OCI-LY3 (cell line): Measurements from ENCODE around the gene PHAF1.
A peak's percentile ranks its signal among the peaks of the same experiment; 100 is the strongest.

ENCODE experiments used
- H2AFZ ChIP-seq: fragments of 200-600, 300-600 bp; shearing (Covaris generic); 2 replicates; pipeline ENCODE4 v1.6.0; 2014; ENCODE audit warnings: antibody characterized with exemption, low read depth, low read length
- H3K27ac ChIP-seq: fragments of 200-600, 300-600 bp; sonication (generic); 2 replicates; pipeline ENCODE4 v1.5.1; 2014; ENCODE audit warnings: mild to moderate bottlenecking, low read length, moderate library complexity, mixed read lengths
- H3K27me3 ChIP-seq: fragments of 200-600, 300-600 bp; sonication (generic); 2 replicates; pipeline ENCODE4 v1.6.1; 2014; ENCODE audit warnings: low read depth, low read length, mixed read lengths
- H3K36me3 ChIP-seq: fragments of 200-600, 300-600 bp; sonication (generic); replicated peaks from 2 replicates; pipeline ENCODE3; 2014; ENCODE audit warnings: low read depth, low read length, mixed read lengths
- H3K4me1 ChIP-seq: fragments of 300-600, 200-600 bp; sonication (generic); 2 replicates; pipeline ENCODE4 v1.6.1; 2014; ENCODE audit warnings: low read length, mixed read lengths
- H3K4me2 ChIP-seq: fragments of 200-600, 300-600 bp; sonication (generic); 2 replicates; pipeline ENCODE4 v1.6.1; 2014; ENCODE audit warnings: low read length, mixed read lengths
- H3K4me3 ChIP-seq: fragments of 300-600, 200-600 bp; sonication (generic); 2 replicates; pipeline ENCODE4 v1.5.1; 2014; ENCODE audit warnings: antibody characterized with exemption, mild to moderate bottlenecking, low read length, moderate library complexity
- H3K79me2 ChIP-seq: fragments of 300-600, 200-600 bp; shearing (Covaris generic); 2 replicates; pipeline ENCODE4 v1.6.1; 2014; ENCODE audit warnings: mild to moderate bottlenecking, low read length, mixed read lengths
- H3K9ac ChIP-seq: fragments of 300-600, 200-600 bp; shearing (Covaris generic); 2 replicates; pipeline ENCODE4 v1.6.0; 2014; ENCODE audit warnings: mild to moderate bottlenecking, low read length, moderate library complexity
- H3K9me3 ChIP-seq: fragments of 200-600, 300-600 bp; shearing (Covaris generic); 2 replicates; pipeline ENCODE4 v1.6.1; 2014; ENCODE audit warnings: low read length, mixed read lengths; ENCODE audit not compliant: insufficient read depth
- H4K20me1 ChIP-seq: fragments of 200-600, 300-600 bp; sonication (generic); 2 replicates; pipeline ENCODE4 v1.6.1; 2016; ENCODE audit warnings: low read length, mixed read lengths; ENCODE audit not compliant: insufficient read depth
- EZH2phosphoT487 ChIP-seq: fragments of 200-600 bp; shearing (Covaris generic); IDR thresholded peaks from 2 replicates; pipeline ENCODE4 v1.6.1; 2018; ENCODE audit warnings: antibody characterized with exemption, mixed run types, low read depth
- TF ChIP-seq, protein P1 (sequence below): fragments of 200-600, 300-600 bp; sonication (generic); IDR thresholded peaks from 2 replicates; pipeline ENCODE4 v1.5.1; 2014; ENCODE audit warnings: antibody characterized with exemption, low read length, low read depth

The PHAF1 gene

DNA sequence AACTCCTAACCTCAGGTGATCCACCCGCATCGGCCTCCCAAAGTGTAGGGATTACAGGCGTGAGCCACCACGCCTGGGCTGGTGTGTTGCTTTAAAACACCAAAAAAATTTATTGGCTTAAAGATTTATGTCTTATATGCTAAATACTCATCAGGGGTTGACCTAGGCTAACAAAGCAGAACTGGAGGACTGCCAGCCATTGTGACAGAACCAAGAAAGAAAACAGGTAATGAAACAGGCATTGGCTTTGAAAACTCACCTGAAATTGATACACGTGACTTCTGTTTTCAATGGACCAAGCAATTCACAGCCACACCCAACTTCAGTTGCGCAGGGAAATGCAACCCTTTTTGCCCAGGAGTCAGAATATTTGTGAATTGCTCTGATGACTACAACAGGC is 4.9 kb upstream of the PHAF1 start:
- no peak overlapping the region for H3K4me3 ChIP-seq
- H3K79me2 ChIP-seq, result peaks cover under 1% of the 10 kb centered on the region
- TF ChIP-seq EZH2phosphoT487, result no peak
- TF ChIP-seq, protein P1, sequence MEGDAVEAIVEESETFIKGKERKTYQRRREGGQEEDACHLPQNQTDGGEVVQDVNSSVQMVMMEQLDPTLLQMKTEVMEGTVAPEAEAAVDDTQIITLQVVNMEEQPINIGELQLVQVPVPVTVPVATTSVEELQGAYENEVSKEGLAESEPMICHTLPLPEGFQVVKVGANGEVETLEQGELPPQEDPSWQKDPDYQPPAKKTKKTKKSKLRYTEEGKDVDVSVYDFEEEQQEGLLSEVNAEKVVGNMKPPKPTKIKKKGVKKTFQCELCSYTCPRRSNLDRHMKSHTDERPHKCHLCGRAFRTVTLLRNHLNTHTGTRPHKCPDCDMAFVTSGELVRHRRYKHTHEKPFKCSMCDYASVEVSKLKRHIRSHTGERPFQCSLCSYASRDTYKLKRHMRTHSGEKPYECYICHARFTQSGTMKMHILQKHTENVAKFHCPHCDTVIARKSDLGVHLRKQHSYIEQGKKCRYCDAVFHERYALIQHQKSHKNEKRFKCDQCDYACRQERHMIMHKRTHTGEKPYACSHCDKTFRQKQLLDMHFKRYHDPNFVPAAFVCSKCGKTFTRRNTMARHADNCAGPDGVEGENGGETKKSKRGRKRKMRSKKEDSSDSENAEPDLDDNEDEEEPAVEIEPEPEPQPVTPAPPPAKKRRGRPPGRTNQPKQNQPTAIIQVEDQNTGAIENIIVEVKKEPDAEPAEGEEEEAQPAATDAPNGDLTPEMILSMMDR, result no peak
- no peak overlapping the region for H2AFZ ChIP-seq
- H3K9ac ChIP-seq, result no peak overlapping the region
- no peaks in the 10 kb centered on the region for H3K9me3 ChIP-seq
- no peaks in the 10 kb centered on the region for H4K20me1 ChIP-seq
- H3K36me3 ChIP-seq, result no peaks in the 10 kb centered on the region
- no peaks in the 10 kb centered on the region for H3K27me3 ChIP-seq
- H3K4me1 ChIP-seq, result peaks cover 19% of the 10 kb centered on the region
- H3K4me2 ChIP-seq, result peak overlapping the region; percentile 18; the same call in 1 of the 2 replicates
- 0 out of 2 replicates have a peak overlapping the region, but pooled peaks have one; percentile 9 for H3K27ac ChIP-seq

DNA sequence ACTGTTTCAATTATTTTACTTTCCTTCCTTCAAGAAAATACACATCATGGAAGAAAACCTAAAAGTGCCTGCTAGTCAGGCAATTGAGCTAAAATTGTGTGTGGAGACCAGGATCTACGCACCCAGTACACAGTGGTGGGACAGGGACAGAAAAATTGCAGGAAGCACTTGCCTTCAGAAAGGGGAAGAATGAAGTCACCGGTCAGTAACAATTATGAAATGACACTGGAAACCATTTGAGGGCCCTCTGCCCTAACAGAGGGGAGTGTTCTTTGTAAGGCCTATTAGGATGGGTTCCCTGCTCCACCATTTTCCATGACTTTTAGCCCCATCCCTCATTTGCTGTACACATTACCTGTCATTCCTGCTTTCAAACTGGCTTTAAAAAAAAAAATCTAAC is 4.5 kb upstream of the PHAF1 start:
- Histone ChIP-seq H4K20me1 (no peaks in the 10 kb centered on the region), H3K4me3 (no peak overlapping the region), H3K79me2 (peaks cover 5% of the 10 kb centered on the region), H3K4me2 (peak overlapping the region; percentile 18; the same call in 1 of the 2 replicates), H3K9ac (no peak overlapping the region), H2AFZ (no peak overlapping the region), H3K9me3 (no peaks in the 10 kb centered on the region), H3K4me1 (peaks cover 19% of the 10 kb centered on the region), H3K27me3 (no peaks in the 10 kb centered on the region), H3K27ac (0 out of 2 replicates have a peak overlapping the region, but pooled peaks have one; percentile 9), H3K36me3 (no peaks in the 10 kb centered on the region)
- TF ChIP-seq, protein P1, result no peak
- TF ChIP-seq EZH2phosphoT487, result no peak

DNA sequence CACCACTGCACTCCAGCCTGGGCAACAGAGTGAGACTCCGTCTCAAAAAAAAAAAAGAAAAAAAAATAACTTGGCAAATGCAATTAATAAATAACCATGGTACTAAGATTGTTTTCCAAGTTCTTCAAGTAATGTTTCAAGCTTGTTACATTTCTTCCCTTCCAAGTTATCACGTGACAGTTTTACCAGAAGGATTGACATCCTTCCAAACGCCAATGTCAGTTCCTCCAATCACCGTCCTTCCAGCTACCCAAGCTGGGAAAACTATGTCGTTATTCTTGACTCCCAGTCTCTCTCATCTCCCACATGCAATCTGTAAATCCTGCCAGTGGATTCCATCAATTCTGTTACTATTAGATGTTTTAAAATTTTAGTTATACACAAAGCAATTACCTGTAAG is 3.9 kb upstream of the PHAF1 start:
- Histone ChIP-seq H3K9me3 (no peaks in the 10 kb centered on the region), H3K4me1 (peaks cover 23% of the 10 kb centered on the region), H4K20me1 (no peaks in the 10 kb centered on the region), H3K27ac (no peak overlapping the region), H3K9ac (no peak overlapping the region), H3K4me3 (no peak overlapping the region), H2AFZ (no peak overlapping the region), H3K4me2 (no peak overlapping the region), H3K27me3 (no peaks in the 10 kb centered on the region), H3K36me3 (no peaks in the 10 kb centered on the region), H3K79me2 (peaks cover 11% of the 10 kb centered on the region)
- TF ChIP-seq, protein P1, result no peak
- TF ChIP-seq EZH2phosphoT487, result no peak

DNA sequence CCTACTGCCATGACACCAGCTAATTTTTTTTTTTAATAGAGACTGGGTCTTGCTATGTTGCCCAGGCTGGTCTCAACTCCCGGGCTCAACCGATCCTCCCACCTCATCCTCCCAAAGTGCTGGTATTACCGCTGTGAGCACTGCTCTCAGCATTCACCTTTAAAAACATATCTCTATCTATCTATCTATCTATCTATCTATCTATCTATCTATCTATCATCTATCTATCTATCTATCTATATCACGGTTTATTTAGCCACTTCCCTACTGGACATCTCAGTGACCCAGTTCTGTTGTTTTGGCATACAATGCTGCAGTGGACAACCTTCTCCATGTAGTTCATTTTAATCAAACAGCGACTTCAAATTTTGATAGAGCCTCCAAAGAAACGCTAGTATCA is 1.3 kb upstream of the PHAF1 start:
- Histone ChIP-seq H3K4me2 (no peak overlapping the region), H3K79me2 (peaks cover 35% of the 10 kb centered on the region), H3K4me1 (peaks cover 29% of the 10 kb centered on the region), H3K9me3 (no peaks in the 10 kb centered on the region), H3K27ac (no peak overlapping the region), H4K20me1 (0 out of 2 replicates have a peak, but pooled peaks cover 3% of the 10 kb centered on the region), H3K27me3 (no peaks in the 10 kb centered on the region), H3K9ac (no peak overlapping the region), H3K4me3 (no peak overlapping the region), H3K36me3 (peaks cover 5% of the 10 kb centered on the region), H2AFZ (no peak overlapping the region)
- TF ChIP-seq, protein P1, result no peak
- no peak for TF ChIP-seq EZH2phosphoT487
